ENCODE measurements around the gene AKAP12.

The AKAP12 gene

GRCh38 chr6:151402228-151402627 is 162.5 kb downstream of the AKAP12 start:
- DNase-seq (ENCODE audit: extremely low read depth in 1 of 2, low read depth in 1 of 2), result no peak

- DNase-seq (ENCODE audit: extremely low read depth in 1 of 2, low read depth in 1 of 2), result no peak
These were observed 164.1 kb downstream of the AKAP12 start for GRCh38 chr6:151403919-151404308.
